HG02571 (cell line): Measurements from ENCODE around the gene YES1.
A peak's percentile ranks its signal among the peaks of the same experiment; 100 is the strongest.
"Not testable (repeated sequence)": the region's sequence is repeated elsewhere in the genome, so short reads cannot be mapped to it uniquely, and the experiment has no call there.

ENCODE experiments used
- ATAC-seq: cut with Tn5 transposase; IDR thresholded peaks from one replicate; pipeline ENCODE4 v1.9.1; 2021; ENCODE audit warnings: mild to moderate bottlenecking, moderate library complexity; ENCODE audit not compliant: unreplicated experiment

Gene YES1

DNA sequence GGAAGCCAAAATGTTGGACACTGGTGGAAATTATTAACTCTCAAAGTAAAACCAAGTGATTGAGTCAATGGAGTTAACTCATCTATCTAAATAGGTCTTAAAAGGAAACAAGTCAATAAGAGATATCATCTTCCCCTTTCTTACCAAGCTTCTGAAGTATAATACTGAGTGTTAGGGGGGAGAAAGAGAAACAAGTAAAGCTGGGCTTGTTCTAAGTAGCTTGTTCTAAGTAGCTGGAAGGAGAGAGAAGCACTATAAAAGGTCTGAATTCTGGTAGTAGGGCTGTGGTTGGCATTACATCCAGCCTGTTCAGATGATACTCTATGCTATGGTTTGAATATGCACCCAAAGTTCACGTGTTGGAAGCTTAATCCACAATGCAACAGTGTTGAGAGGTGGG lies 26.8 kb downstream of the YES1 start:
- ATAC-seq, result no peak

DNA sequence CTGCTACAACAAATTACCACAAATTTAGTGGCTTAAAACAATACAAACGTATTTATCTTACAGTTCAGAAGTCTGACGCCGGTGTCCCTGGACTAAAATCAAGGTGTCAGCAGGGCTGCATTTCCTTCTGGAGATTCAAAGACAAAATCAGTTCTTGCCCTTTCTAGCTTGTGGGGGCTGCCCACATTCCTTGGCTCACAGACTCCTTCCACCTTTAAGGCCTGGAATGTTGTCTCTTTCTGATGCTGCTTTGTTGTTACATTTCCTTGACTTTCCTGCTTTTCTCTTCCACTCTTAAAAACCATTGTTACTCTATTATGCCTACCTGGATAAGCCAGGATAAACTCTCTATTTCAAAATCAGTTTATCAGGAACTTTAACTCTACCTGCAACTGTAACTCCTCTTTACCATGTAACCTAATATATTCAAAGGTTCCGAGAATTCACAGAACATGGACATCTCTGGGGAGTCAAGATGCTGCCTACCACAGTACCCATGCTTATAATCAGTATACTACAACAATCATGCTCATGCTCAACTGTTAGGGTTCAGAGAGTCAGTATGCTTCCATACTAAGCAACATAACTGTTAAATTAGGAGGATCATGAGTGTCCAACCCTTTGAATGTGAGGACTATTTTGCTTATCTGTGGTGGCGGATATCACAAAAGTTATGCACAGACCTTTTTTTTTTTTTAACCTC lies 27.4 kb downstream of the YES1 start:
- ATAC-seq, result no peak

DNA sequence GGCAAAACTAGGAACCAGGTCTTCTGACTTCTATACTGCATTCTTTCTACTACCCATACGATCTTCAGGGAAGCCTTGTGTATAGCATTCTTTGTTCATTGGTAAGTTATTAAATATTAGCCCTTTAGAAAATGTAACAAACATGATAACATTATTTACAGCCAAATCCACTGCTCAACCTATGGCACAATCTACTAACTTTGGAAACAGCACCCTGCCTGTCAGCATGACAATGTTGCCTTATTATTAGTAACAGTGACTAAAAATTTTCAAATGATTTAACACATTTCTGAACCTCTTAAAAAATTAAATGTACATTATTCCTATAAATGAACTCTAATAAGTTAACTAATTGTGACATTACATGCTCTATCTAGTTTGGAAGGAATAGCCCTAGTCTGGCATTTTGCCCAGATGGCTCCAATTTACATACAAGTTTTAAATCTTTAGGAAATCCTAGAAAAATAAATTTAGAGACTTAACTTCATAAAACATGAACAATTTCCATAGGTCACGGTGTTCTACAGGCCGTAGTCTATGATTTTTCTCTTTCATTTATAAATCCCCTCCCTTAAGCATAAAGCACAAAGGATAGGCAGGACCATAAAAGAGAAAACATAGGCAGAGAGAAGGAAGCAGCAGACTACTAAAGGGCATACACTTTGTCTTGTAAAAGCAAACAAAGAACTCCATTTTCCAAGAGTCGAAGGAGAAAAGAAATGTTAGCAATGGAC lies 33.7 kb downstream of the YES1 start:
- no peak for ATAC-seq

DNA sequence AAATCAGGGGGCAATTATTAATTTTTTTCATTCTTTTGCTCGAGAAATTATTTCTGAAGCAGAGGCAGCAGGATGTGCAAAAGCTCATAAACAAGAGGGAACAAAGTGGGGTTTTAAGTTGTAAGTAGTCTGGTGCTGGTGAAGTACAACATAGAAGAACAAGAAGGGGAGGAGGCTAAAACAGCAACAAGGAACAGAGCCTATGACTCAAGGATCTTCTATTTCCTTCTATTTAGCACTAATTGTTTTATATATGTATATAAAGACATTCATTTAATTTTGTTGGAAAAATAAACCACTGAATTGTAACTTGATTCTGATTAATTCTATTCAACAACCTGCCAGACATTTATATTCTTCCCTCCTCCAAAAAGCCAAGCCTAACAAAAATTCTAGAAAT lies 35.0 kb downstream of the YES1 start:
- ATAC-seq, result no peak

DNA sequence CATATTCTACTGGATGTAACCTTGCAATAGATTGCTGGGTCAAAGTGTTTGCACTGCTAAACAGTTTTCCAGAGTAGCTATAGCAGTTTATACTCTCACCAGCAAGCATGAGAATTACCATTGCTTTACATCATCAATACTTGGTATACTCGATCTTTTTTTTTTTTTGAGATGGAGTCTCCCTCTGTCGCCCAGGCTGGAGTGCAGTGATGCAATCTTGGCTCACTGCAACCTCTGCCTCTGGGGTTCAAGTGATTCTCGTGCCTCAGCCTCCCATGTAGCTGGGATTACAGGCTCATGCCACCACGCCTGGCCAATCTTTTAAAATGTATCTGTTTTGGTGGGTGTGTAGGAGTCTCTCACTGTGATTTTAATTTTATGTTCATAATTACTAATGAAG lies 36.0 kb downstream of the YES1 start:
- not testable (repeated sequence) for ATAC-seq

DNA sequence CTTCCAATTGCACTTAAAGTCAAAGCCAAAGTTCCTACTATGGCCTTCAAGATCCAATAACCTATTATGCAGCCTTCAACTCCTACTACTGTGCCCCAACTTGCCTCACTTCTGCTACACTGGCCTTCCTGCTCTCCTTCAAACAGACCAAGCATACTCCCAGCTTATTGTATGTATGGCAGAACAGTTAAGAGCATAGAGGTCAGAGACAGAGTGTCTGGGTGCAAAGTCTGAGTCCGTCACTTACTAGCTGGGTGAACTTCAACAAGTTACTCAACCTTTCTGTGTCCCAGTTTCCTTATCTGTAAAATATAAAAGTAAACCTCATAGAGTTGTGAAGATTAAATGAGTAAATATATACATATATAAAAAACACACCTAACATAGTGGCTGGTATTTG lies 37.2 kb downstream of the YES1 start:
- ATAC-seq, result no peak

DNA sequence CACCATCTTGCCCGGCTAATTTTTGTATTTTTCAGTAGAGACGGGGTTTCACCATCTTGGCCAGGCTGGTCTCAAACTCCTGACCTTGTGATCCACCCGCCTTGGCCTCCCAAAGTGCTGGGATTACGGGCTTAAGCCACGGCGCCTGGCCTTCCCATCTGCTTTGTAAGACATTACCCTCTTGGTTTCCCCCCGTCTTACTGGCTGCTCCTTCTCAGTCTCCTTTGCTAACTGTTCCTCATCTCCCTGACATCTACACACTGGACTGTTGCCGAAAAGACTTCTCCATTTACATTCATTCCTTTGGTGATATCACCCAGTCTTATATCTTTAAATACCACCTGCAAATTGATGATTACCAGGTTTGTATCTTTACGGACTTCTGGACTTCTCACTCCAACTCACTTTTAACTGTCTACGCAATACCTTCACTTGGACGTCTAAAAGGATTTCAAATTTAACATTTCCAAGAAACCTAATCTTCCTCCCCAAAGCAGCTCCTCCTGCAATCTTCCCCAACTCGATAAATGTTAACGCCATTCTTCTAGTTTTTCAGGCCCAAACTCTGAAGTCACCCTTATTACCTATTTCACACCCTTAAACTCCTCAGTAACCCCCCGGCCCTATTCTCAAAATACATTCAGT lies 37.9 kb downstream of the YES1 start:
- ATAC-seq, result no peak

DNA sequence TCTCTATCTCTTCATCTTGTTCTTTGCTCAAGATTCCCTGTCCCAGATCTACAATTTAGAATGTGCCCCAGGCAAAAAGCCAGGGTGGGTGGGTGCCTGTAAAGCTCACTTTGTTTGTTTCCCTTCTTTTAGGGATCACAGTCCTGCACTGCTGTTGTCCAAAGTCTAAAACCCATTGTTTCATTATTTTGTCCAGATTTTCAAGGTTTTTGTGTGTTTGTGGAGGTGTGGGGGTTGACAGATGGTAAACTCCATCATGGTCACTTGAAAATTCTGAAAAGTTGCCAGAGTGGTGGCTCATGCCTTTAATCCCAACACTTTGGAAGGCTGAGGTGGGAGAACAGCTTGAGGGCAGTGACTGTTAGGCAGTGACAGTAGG lies 41.5 kb downstream of the YES1 start:
- ATAC-seq, result no peak

DNA sequence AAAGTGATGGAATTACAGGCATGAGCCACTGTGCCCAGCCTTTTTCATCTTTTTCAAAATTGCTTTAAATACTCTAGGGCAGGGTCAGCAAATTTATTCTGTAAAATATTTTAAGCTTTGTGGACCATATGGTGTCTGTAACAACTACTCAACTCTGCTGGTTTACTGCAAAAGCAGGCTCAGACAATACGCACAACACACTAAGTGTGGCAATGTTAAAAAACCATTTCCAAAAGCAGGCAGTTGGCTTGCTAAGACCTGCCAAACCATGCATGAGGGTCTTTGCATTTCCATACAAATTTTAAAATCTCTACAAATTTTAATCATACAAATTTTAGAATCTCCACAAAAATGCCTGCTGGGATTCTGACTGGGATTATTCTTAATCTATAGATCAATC lies 44.1 kb downstream of the YES1 start:
- no peak for ATAC-seq

DNA sequence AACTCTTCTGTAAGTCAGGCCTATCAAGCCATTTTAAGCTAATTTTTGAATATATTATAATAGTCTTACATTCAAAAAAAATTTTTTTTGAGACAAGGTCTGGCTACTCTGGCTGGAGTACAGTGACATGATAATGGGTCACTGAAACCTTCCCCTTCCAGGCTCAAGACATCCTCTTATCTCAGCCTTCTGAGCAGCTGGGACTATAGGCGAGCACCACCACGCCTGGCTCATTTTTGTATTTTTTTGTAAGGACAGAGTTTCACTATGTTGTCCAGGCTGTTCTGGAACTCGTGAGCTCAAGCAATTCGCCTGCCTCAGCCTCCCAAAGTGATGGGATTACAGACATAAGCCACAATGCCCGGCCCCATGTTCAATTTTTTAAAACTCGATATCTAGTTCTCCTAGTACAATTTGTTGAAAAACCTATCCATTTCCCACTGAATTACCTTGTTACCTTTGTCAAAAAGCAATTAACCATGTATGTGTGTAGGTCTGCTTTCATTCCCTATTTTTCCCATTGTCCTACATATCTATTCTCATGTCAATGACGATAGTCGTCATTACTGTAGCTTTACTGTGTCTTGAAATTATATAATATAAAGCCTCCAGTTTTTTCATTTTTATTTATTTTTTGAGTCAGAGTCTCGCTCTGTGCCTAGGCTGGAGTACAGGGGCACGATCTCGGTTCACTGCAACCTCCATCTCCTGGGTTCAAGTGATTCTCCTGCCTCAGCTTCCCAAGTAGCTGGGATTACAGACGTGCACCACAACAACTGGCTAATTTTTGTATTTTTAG lies 44.8 kb downstream of the YES1 start:
- no peak for ATAC-seq

DNA sequence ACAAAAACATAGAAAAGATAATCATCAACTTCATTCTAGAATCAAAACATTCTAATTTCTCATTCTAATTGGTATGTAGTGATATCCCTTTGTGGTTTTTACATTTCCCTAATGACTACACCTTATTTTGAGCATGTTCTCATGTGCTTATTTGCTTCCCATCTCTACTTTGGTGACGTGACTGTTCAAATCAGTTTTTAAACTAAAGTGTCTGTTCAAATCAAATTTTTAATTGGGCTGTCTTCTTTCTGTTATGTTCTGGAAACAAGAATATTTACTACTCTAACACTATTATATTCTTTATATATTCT lies 45.5 kb downstream of the YES1 start:
- no peak for ATAC-seq

DNA sequence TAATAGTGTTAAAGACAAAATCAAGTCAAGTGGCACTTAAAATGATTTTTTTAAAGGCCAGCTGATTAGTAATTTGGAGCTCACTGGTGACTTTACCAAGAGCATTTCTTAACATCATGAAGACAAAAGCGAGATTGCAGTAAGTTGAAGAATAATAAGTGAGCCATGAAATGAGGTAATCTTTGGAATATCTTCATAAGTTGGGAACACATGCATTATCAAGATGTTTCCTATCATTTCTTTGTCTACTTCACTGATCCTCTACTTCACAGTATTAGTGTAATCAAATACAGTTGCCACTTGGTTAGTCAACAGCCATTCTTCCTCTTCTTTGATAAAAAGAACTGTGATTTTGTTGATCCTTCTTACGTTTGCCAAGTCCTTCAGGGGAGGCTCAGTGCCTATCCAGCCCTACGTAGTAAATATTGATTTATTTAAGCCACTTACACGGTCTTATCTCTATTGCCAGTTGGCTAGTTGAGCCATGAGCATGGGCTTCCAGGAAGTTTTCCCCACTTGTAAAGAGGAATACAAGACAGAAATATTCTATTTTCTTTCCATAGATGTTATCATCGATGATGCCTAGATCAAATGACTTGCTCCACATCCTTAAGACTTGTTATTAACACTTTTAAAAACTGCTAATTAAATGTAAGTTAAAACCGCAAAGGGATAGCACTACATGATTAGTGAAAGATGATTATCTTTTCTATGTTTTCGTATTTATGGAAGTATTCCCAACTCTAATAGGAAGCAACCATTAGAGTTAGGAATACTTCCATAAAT lies 46.1 kb downstream of the YES1 start:
- no peak for ATAC-seq

DNA sequence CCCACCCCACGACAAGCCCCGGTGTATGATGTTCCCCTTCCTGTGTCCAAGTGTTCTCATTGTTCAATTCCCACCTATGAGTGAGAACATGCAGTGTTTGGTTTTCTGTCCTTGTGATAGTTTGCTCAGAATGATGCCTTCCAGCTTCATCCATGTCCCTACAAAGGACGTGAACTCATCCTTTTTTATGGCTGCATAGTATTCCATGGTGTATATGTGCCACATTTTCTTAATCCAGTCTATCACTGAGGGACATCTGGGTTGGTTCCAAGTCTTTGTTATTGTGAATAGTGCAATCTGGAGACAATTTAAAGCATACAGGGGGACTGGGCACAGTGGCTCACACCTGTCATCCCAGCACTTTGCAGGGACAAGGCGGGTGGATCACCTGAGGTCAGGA lies 52.2 kb downstream of the YES1 start:
- ATAC-seq, result not testable (repeated sequence)

DNA sequence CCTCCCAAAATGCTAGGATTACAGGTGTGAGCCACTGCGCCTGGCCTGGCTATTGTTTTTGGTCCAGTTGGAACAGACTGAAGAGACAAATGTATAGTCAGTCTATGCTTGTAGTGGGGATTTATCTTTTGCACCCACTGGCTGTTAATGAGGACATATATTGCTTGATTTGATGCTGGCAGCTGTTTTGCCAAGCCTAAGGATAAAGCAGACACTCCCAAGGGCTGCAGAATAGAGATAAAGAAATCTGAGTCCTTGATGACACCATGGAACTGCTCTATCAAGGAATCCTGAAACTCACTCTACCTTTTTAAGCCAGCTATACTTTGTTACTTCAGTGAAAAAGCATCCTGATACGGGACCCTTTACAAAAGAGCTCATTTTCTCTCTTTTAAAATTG lies 56.5 kb downstream of the YES1 start:
- ATAC-seq, result no peak

DNA sequence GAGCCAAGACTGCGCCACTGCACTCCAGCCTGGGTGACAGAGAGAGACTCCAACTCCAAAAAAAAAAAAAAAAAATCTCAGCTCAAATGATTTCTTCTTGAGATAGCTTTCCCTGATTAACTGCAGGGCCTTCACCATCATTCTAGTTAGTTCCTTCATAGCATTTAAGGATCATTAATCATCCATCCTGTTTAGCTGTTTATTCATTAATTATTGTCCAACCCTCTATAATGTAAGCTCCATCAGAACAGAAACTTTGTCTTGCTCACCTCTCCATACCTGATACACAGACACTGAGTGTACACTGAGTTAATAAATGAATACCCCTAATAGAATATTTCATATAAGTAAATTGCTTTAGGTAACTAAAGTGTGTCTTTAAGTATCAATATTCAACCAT lies 57.4 kb downstream of the YES1 start:
- no peak for ATAC-seq

DNA sequence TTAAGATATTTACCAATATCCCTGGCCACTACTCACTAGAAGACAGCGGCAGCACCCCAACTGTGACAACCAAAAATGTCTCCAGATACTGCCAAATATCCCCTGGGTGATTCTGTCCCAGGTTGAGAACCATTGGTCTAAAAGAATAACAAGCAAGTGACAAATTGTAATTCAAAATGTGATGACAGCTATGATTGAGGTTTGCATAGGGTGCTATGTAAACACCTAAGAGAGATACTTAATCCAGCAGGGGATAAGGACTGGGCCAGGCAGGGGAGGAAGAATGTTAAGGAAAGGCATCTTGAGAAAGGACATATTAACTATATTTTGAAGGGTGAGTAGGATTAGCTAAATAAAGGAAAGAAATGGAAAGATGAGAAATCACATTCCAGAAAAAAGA lies 61.6 kb downstream of the YES1 start:
- no peak for ATAC-seq

DNA sequence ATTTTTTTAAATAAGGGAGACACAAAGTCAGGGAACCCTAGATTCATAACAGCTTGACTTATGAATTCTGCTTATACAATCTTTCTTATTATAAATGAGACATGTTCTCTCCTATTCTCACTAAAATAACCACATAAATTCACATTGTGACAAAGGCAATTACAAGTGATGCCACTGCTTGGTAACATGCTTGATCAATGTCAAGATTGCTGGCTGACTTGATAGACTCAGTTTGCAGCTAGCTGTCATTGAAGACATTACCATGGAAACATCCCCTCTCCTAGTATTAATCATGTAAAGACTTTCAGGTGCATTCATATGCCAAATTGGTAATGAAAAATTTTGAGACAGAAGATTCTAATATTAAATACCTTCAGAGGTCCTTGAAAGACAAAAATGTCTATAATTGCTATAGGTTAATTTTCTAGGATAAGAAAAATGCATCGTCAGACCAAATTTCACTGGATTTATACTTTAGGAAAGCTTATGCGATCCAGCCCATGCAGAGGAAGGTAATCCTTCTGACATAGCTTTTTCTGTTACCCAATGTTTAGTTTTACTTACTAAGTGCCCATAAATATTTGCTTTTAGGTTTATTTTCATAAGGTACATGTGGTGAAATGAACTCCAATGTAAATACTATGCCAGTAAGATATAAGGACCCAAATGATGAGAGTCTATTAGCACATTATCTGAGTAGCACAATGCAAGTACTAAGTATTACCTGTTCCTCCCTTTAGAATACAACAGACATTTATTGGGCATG lies 67.0 kb downstream of the YES1 start:
- ATAC-seq, result no peak

DNA sequence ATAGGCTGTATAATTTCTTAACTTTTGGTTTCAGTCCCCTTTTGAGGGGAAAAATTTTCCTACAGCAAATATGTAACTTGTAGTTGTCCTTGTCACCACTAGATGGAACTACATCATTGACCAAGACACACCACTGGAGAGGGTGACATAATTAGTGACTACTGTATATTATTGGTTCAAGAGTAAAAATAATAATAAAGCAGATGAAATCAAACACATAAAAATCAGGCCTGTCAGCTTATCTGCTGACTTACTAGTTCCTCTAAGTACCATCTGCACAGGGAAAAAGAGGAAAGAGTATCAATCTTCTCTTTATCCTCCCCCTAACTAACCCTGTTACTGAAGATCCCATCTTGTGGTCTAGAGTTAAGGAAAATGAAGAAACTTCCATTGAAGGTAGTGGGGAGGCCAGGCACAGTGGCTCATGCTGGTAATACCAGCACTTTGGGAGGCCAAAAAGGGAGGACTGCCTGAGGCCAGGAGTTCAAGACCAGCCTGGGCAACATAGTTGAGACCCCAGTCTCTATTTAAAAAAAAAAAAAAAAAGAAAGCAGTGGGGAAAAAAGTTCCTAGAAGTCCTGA lies 70.0 kb downstream of the YES1 start:
- ATAC-seq, result peak; percentile 71

DNA sequence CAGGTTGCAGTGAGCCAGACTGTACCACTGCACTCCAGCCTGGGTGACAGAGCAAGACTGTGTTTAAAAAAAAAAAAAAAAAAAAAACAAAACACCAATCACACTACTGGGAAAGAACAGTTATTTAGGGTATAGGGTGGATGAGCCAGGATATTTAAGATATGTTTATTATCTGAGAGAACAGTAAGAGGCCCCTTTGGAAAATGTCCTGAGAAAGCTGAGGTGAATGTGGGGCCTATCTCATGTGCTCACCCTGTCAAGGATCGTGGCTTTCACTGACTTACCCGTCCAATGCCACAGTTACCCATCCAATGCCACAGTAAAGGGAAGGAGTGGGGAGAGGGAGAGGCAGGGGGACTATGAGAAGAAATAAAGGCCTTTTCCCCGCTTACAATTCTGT lies 79.7 kb downstream of the YES1 start:
- ATAC-seq, result no peak

DNA sequence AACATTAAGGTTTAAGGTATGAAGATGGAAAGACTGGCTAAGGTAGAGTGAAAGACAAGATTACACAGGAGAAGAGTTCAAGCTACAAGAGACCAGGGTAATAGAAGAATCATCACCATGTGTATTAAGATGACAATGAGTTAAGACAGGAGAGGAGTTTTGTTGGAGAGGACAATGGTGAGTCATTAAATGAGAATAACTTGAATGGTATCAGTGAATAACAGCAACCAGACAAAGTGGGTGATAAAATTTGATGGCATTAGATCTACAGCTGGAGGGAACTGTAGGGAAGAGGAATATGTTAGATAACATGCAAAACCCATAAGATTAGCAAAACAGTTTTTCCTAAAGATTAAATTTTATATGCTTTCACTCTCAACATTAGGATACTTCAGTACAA lies 80.9 kb downstream of the YES1 start:
- no peak for ATAC-seq
